DND-41 (cell line): Measurements from ENCODE around the gene ATP23.
A peak's percentile ranks its signal among the peaks of the same experiment; 100 is the strongest.

Experiments
- ATAC-seq: fragments of 200-7000 bp; cut with Tn5 transposase; 3 replicates; pipeline ENCODE4 v1.9.1; 2021; ENCODE audit warnings: low read depth; ENCODE audit not compliant: insufficient read depth
- DNase-seq: peaks from one replicate; pipeline ENCODE4 v3.0.0-alpha.2; 2020
- H2AFZ ChIP-seq: 2 replicates; pipeline ENCODE4 v1.6.0; 2012; ENCODE audit warnings: low read depth, low read length
- H3K27ac ChIP-seq: 2 replicates; pipeline ENCODE4 v1.5.1; 2012; ENCODE audit warnings: low read length, inconsistent platforms
- H3K27me3 ChIP-seq: fragments of 200-600 bp; sonication (generic); 2 replicates; pipeline ENCODE4 v1.6.0; 2012; ENCODE audit warnings: low read length, mild to moderate bottlenecking, inconsistent platforms; ENCODE audit not compliant: insufficient read depth, poor library complexity
- H3K36me3 ChIP-seq: 2 replicates; pipeline ENCODE4 v1.5.1; 2012; ENCODE audit warnings: low read length, inconsistent platforms; ENCODE audit not compliant: insufficient read depth
- H3K4me1 ChIP-seq: 2 replicates; pipeline ENCODE4 v1.5.1; 2012; ENCODE audit warnings: mild to moderate bottlenecking, low read length; ENCODE audit not compliant: insufficient read depth
- H3K4me2 ChIP-seq: 2 replicates; pipeline ENCODE4 v1.6.0; 2012; ENCODE audit warnings: mild to moderate bottlenecking, moderate library complexity, low read length, inconsistent platforms; ENCODE audit not compliant: insufficient read depth
- H3K4me3 ChIP-seq, 2 experiments: fragments of 200-600 bp in 1 of 2; shearing (Covaris generic) in 1 of 2; 2 replicates each; pipeline ENCODE4 v1.5.1; 2012 to 2016; ENCODE audit warnings: inconsistent platforms in 2 of 2, low read length in 2 of 2, mild to moderate bottlenecking in 2 of 2, low read depth in 1 of 2, moderate library complexity in 1 of 2
- H3K79me2 ChIP-seq: 2 replicates; pipeline ENCODE4 v1.6.0; 2012; ENCODE audit warnings: low read length, inconsistent platforms; ENCODE audit not compliant: insufficient read depth
- H3K9ac ChIP-seq: 2 replicates; pipeline ENCODE4 v1.6.0; 2012; ENCODE audit warnings: low read depth, mild to moderate bottlenecking, inconsistent platforms, low read length, moderate library complexity
- H3K9me3 ChIP-seq: 2 replicates; pipeline ENCODE4 v1.5.1; 2012; ENCODE audit warnings: low read length, moderate library complexity, mild to moderate bottlenecking, inconsistent platforms; ENCODE audit not compliant: insufficient read depth, severe bottlenecking
- H4K20me1 ChIP-seq: 2 replicates; pipeline ENCODE4 v1.6.0; 2012; ENCODE audit warnings: low read length; ENCODE audit not compliant: insufficient read depth
- EZH2 ChIP-seq: IDR thresholded peaks from 3 replicates; pipeline ENCODE4 v1.6.1; 2012; ENCODE audit warnings: borderline replicate concordance, low read depth, mild to moderate bottlenecking, moderate library complexity, low read length, inconsistent platforms; ENCODE audit not compliant: severe bottlenecking
- TF ChIP-seq, protein P1 (sequence below): IDR thresholded peaks from 2 replicates; pipeline ENCODE4 v1.5.1; 2012; ENCODE audit warnings: borderline replicate concordance, low read length, moderate library complexity, mild to moderate bottlenecking; ENCODE audit not compliant: poor library complexity, severe bottlenecking; ENCODE audit errors: extremely low read depth

The ATP23 gene

DNA sequence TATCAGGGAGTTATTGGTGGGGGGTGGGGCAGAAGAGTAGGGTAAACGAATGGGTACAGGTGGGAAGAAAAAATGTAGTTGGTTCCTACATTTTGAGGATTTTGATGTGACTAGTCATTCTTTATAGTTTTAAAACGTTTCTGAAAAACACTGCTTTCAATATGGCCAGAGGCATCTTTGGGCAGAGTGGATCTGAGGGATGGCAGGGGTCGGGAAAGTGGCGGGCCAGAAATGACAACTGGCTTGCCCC is 527 bp upstream of the ATP23 start:
- peaks cover 56% of the 10 kb centered on the region for H3K4me1 ChIP-seq
- H3K4me2 ChIP-seq = peak overlapping the region; percentile 96
- no peaks in the 10 kb centered on the region; the same call in 1 of the 2 replicates for H3K36me3 ChIP-seq
- no peaks in the 10 kb centered on the region for H4K20me1 ChIP-seq
- peaks cover 18% of the 10 kb centered on the region for H3K79me2 ChIP-seq
- TF ChIP-seq EZH2 = no peak
- TF ChIP-seq, protein P1, sequence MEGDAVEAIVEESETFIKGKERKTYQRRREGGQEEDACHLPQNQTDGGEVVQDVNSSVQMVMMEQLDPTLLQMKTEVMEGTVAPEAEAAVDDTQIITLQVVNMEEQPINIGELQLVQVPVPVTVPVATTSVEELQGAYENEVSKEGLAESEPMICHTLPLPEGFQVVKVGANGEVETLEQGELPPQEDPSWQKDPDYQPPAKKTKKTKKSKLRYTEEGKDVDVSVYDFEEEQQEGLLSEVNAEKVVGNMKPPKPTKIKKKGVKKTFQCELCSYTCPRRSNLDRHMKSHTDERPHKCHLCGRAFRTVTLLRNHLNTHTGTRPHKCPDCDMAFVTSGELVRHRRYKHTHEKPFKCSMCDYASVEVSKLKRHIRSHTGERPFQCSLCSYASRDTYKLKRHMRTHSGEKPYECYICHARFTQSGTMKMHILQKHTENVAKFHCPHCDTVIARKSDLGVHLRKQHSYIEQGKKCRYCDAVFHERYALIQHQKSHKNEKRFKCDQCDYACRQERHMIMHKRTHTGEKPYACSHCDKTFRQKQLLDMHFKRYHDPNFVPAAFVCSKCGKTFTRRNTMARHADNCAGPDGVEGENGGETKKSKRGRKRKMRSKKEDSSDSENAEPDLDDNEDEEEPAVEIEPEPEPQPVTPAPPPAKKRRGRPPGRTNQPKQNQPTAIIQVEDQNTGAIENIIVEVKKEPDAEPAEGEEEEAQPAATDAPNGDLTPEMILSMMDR = no peak
- H3K4me3 ChIP-seq = peak overlapping the region; percentile 41 to 77; a peak in 3 of 4 replicates
- peak overlapping the region; percentile 98 for H3K27ac ChIP-seq
- peak overlapping the region; percentile 71 for H3K9ac ChIP-seq
- ATAC-seq (no peak), DNase-seq (no peak)
- no peaks in the 10 kb centered on the region for H3K9me3 ChIP-seq
- peak overlapping the region; percentile 83 for H2AFZ ChIP-seq
- H3K27me3 ChIP-seq = no peaks in the 10 kb centered on the region

DNA sequence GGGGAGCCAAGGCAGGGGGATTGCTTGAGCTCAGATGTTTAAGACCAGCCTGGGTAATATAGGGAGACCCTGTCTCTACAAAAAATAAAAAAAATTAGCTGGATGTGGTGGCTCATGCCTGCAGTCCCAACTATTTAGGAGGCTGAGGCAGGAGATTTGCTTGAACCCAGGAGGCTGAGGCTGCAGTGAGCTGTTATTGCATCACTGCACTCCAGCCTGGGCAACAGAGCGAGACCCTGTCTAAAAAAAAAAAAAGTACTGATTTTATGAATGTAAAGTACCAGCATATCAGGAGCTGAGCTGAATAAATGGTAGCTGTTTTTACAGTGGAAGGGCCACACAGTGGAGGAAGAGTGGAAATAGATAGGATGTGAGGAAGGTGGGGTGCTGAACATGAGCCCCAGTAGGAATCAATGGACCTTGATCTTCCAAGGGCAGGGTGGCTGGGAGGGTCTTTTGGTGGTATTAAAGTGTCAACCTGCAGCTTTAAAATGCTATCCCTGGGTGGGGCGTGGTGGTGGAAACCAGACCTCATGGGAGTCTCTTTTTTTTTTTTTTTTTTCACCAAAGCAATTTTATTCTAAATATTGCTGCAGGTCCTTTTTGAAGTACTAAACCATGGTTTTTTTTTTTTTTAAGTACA is 2.2 kb downstream of the ATP23 start:
- Histone ChIP-seq H3K79me2 (peaks cover 18% of the 10 kb centered on the region), H4K20me1 (no peaks in the 10 kb centered on the region), H3K9ac (no peak overlapping the region), H3K27me3 (no peaks in the 10 kb centered on the region), H3K4me1 (peaks cover 47% of the 10 kb centered on the region), H3K27ac (no peak overlapping the region), H3K4me3 (peak overlapping the region in 1 of 2 experiments; percentile 22; a peak in 1 of 4 replicates), H3K9me3 (no peaks in the 10 kb centered on the region), H3K36me3 (peaks cover 10% of the 10 kb centered on the region), H3K4me2 (peak overlapping the region; percentile 7; the same call in 1 of the 2 replicates), H2AFZ (no peak overlapping the region)
- TF ChIP-seq, protein P1 = no peak
- TF ChIP-seq EZH2 = no peak
- no peak for ATAC-seq
- no peak for DNase-seq

GRCh38 chr12:57944313-57945023 is 3.1 kb downstream of the ATP23 start:
- Histone ChIP-seq H3K79me2 (peaks cover 18% of the 10 kb centered on the region), H3K36me3 (peaks cover 13% of the 10 kb centered on the region), H3K9ac (no peak overlapping the region), H3K4me2 (peak overlapping the region; percentile 3; the same call in 1 of the 2 replicates), H3K4me3 (no peak overlapping the region), H3K9me3 (no peaks in the 10 kb centered on the region), H2AFZ (no peak overlapping the region), H3K27me3 (no peaks in the 10 kb centered on the region), H3K27ac (peak overlapping the region; percentile 3; the same call in 1 of the 2 replicates), H4K20me1 (no peaks in the 10 kb centered on the region), H3K4me1 (peaks cover 46% of the 10 kb centered on the region)
- no peak for TF ChIP-seq EZH2
- TF ChIP-seq, protein P1 = no peak
- no peak for ATAC-seq
- no peak for DNase-seq
